Adrenal gland (tissue), 5 donors: ENCODE measurements around the gene EXT2.

Experiments used
- POLR2A ChIP-seq, 2 donors: fragments of 450-650 bp; IDR thresholded peaks; one replicate each; pipeline ENCODE4 v1.6.1; 2017; ENCODE audit warnings: antibody characterized with exemption in 2 of 2, mild to moderate bottlenecking in 2 of 2, moderate library complexity in 1 of 2
- TF ChIP-seq, protein P1 (sequence below), 6 experiments: fragments of 450-650 bp in 4 of 6; fragments of 200-600 bp in 2 of 6; sonication (generic) in 1 of 6; IDR thresholded peaks; 1 replicate in 5 of 6; 2 replicates in 1 of 6; pipeline versions ENCODE4 v1.5.1 to v1.8.0; 2016 to 2021; ENCODE audit warnings: antibody characterized with exemption in 6 of 6, mild to moderate bottlenecking in 2 of 6, moderate library complexity in 1 of 6
- donor health status: DM: no; HTN: no; CAD: no.

DNA sequence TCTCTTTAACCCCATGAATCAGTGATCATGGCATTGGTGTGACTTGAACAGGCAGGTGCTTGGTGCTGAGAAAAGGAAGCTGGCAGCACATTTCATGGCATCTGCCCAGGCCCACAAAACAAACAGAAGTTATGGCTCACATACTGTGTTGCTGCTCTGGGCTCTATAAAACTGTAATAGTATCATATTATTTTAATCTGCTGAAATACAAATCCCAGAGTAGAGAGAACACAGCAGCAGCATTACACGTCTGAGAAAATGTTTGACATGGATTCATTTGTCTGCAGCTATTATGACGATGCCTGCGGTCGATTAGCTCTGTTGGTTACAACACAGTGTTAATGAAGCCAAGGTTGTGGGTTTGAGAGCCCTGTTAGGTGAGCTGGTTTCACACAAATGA, 133.6 kb downstream of the EXT2 start:
- TF ChIP-seq, protein P1, sequence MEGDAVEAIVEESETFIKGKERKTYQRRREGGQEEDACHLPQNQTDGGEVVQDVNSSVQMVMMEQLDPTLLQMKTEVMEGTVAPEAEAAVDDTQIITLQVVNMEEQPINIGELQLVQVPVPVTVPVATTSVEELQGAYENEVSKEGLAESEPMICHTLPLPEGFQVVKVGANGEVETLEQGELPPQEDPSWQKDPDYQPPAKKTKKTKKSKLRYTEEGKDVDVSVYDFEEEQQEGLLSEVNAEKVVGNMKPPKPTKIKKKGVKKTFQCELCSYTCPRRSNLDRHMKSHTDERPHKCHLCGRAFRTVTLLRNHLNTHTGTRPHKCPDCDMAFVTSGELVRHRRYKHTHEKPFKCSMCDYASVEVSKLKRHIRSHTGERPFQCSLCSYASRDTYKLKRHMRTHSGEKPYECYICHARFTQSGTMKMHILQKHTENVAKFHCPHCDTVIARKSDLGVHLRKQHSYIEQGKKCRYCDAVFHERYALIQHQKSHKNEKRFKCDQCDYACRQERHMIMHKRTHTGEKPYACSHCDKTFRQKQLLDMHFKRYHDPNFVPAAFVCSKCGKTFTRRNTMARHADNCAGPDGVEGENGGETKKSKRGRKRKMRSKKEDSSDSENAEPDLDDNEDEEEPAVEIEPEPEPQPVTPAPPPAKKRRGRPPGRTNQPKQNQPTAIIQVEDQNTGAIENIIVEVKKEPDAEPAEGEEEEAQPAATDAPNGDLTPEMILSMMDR (IDR thresholded peaks at IDR 0.05), result no peak
- no peak for TF ChIP-seq POLR2A (IDR thresholded peaks at IDR 0.05)
